Type B pancreatic cell (in vitro differentiated cells): ENCODE results near the gene MYBBP1A. TPM values are rescaled to one million over a fixed set of nuclear protein-coding genes. Genes with fewer than 3 reads are reported as not detected.

Experiments used
- DNase-seq: peaks from one replicate; pipeline ENCODE4 v3.0.0; 2021; ENCODE audit warnings: mixed read lengths; ENCODE audit not compliant: unreplicated experiment; ENCODE audit errors: extremely low spot score
- H3K27ac Mint-ChIP-seq: 2 replicates; pipeline ENCODE4 v1.8.0; 2021; ENCODE audit warnings: mild to moderate bottlenecking, mixed read lengths
- H3K27me3 Mint-ChIP-seq: 2 replicates; pipeline ENCODE4 v1.8.0; 2021; ENCODE audit warnings: mixed read lengths
- H3K36me3 Mint-ChIP-seq: 2 replicates; pipeline ENCODE4 v1.8.0; 2021; ENCODE audit warnings: mixed read lengths
- H3K4me1 Mint-ChIP-seq: one replicate; pipeline ENCODE4 v1.8.0; 2021; ENCODE audit warnings: mixed read lengths; ENCODE audit not compliant: unreplicated experiment
- H3K4me3 Mint-ChIP-seq: 2 replicates; pipeline ENCODE4 v1.8.0; 2021; ENCODE audit warnings: mild to moderate bottlenecking, mixed read lengths
- H3K9me3 Mint-ChIP-seq: 2 replicates; pipeline ENCODE4 v1.8.0; 2021; ENCODE audit warnings: mixed read lengths
- total RNA-seq: library from RNA; stranded (reverse); gene quantifications from 2 replicates; pipeline ENCODE4 v1.2.1, GENCODE V29; 2021; ENCODE audit warnings: low replicate concordance
- TF ChIP-seq, protein P1 (sequence below): fragments of 200-600 bp; sonication (generic); conservative IDR thresholded peaks from 2 replicates; pipeline ENCODE4 v1.5.0; 2021; ENCODE audit warnings: antibody characterized with exemption, mild to moderate bottlenecking

The MYBBP1A gene
- total RNA-seq, 1 donor from 2014 or later, result 66.0 TPM

GRCh38 chr17:4522661-4523060 is 32.5 kb downstream of the MYBBP1A start:
- no peak for DNase-seq
- Mint-ChIP-seq H3K4me3 (no peak overlapping the region), H3K27me3 (peaks cover 4% of the 10 kb centered on the region), H3K4me1 (peaks cover 20% of the 10 kb centered on the region), H3K9me3 (no peaks in the 10 kb centered on the region), H3K27ac (no peak overlapping the region), H3K36me3 (no peaks in the 10 kb centered on the region)
- TF ChIP-seq, protein P1, sequence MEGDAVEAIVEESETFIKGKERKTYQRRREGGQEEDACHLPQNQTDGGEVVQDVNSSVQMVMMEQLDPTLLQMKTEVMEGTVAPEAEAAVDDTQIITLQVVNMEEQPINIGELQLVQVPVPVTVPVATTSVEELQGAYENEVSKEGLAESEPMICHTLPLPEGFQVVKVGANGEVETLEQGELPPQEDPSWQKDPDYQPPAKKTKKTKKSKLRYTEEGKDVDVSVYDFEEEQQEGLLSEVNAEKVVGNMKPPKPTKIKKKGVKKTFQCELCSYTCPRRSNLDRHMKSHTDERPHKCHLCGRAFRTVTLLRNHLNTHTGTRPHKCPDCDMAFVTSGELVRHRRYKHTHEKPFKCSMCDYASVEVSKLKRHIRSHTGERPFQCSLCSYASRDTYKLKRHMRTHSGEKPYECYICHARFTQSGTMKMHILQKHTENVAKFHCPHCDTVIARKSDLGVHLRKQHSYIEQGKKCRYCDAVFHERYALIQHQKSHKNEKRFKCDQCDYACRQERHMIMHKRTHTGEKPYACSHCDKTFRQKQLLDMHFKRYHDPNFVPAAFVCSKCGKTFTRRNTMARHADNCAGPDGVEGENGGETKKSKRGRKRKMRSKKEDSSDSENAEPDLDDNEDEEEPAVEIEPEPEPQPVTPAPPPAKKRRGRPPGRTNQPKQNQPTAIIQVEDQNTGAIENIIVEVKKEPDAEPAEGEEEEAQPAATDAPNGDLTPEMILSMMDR, result no peak

GRCh38 chr17:4520894-4521600 is 34.1 kb downstream of the MYBBP1A start:
- H3K36me3 Mint-ChIP-seq, result no peaks in the 10 kb centered on the region
- H3K27ac Mint-ChIP-seq, result peak overlapping the region; percentile 87
- no peaks in the 10 kb centered on the region for H3K27me3 Mint-ChIP-seq
- DNase-seq, result no peak
- TF ChIP-seq, protein P1, result no peak
- H3K9me3 Mint-ChIP-seq, result no peaks in the 10 kb centered on the region
- H3K4me3 Mint-ChIP-seq, result no peak overlapping the region
- H3K4me1 Mint-ChIP-seq, result peaks cover 15% of the 10 kb centered on the region

DNA sequence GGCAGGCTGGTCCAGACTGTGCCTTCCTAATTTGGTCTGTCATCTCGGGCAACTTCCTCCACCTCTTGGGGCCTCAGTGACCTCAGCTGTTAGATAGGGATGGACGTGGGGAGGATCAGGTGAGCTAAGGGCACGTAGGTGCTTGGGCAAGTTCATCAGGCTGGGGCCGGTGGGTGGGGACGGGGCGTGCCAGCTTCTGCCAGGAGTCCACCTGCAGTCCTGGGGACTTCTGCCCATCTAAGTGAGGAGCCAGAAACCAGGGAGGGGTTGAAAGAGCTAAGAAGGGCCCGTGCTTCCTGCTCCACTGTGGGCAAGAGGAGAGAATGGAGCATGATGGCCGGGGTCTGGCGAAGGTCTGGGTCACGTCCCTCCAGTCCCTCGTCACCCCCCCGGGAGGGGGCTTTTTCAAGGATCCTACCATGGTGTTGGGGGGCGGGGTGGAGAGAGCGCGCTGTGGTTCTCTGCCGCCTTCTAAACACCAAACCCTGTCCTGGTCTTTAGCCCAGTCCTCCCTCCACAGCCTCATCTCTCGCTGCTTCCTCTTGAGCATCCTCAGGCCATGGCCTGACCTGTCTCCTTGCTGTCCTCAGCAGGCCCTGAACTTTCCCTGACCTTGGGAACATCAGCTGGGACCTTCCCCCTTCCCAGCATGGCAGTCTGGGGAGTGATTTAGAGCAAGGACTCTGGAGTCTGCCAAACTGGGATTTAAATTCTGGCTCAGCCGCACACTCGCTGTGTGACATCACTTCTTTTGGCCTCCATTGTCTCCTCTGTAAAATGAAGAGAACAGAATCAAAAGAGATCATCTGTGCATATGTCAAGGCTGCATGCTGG is 34.9 kb downstream of the MYBBP1A start:
- Mint-ChIP-seq H3K9me3 (no peaks in the 10 kb centered on the region), H3K4me3 (no peak overlapping the region), H3K27ac (peak overlapping the region; percentile 87), H3K36me3 (no peaks in the 10 kb centered on the region), H3K4me1 (peaks cover 15% of the 10 kb centered on the region), H3K27me3 (no peaks in the 10 kb centered on the region)
- TF ChIP-seq, protein P1, result no peak
- DNase-seq, result no peak

- TF ChIP-seq, protein P1, result no peak
- no peak for DNase-seq
- Mint-ChIP-seq H3K4me3 (no peak overlapping the region), H3K9me3 (no peaks in the 10 kb centered on the region), H3K36me3 (no peaks in the 10 kb centered on the region), H3K27me3 (no peaks in the 10 kb centered on the region), H3K4me1 (peaks cover 15% of the 10 kb centered on the region), H3K27ac (no peak overlapping the region)
These were observed 35.8 kb downstream of the MYBBP1A start for GRCh38 chr17:4519361-4519788.

DNA sequence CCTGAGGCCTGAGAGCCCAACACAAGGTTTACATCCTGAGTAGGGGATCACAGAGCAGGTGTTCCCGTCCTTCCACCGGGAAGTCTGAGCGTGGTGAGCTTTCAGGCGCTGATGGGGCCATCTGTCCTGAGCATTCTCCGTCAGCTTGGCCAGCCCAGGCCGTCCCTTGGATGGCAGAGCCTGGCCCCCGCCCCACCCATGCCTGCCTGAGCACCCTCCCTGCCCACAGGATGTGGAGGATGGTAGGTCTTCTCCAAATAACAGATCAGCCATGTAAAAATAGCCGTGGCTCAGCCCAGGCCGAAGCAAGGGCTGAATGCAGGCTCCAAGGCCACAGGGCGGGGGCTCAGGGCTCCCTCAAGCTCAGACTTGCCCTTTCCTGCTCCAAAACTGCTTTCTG is 36.3 kb downstream of the MYBBP1A start:
- no peak for DNase-seq
- TF ChIP-seq, protein P1, result no peak
- H3K9me3 Mint-ChIP-seq, result no peaks in the 10 kb centered on the region
- no peaks in the 10 kb centered on the region for H3K36me3 Mint-ChIP-seq
- no peaks in the 10 kb centered on the region for H3K27me3 Mint-ChIP-seq
- H3K4me3 Mint-ChIP-seq, result no peak overlapping the region
- no peak overlapping the region for H3K27ac Mint-ChIP-seq
- peaks cover 14% of the 10 kb centered on the region for H3K4me1 Mint-ChIP-seq
